GM12864 (cell line): ENCODE data around the gene CPVL.

Experiments used
- DNase-seq: peaks from one replicate; pipeline ENCODE4 v3.0.0-alpha.2; 2011; ENCODE audit warnings: low read depth
- H3K4me3 ChIP-seq: 2 replicates; pipeline ENCODE4 v1.5.1; 2011; ENCODE audit warnings: mild to moderate bottlenecking, low read depth, low read length, control low read depth
- TF ChIP-seq, protein P1 (sequence below): IDR thresholded peaks from 2 replicates; pipeline ENCODE4 v1.5.1; 2011; ENCODE audit warnings: low read depth, mild to moderate bottlenecking, moderate library complexity, low read length, control low read depth, inconsistent platforms; ENCODE audit errors: missing control alignments

The CPVL gene

DNA sequence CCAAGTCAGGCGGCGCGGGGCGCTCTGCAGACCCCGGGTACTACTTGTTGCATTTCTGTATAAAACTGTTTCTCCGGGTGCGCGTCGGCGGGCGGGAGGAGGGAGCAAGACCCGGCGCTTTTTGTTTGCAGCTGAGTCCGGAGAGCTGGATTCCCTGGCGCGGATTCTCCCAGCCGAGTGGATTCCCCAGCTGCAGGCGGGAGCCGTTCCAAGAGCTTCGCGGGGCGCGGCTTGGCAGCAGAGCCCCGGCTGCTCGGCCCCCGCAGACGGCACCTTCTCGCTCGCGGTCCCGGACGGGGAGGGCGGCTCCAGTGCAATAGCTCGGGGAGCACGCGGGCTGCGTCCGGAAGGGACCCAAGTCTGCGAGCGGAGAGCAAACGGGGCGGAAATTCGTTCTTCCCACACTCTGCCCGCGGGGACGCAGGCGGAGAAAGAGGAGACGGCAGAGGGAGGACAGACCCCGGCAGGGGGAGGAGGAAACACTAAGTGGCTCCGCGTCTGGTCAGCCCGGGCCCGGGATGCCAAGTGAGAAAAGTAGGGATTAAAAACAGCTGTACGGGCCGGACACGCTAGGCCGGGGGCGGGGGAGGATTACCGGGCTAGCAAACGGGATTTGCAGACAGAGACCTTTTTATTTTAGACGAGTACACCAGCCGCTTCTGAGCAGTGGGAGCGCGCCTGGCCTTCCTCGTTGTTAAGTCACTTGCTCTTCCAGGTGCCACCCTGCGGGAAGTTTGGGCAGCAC, 187.9 kb downstream of the CPVL start, which contains the start of gene TRIL:
TSS of gene TRIL (minus strand) at position 96 of the 745 bp plus-strand sequence. CDS start 284 bp downstream, outside the sequence.
- H3K4me3 ChIP-seq, result no peak within 1 kb of the TSS
- DNase-seq, result no peak
- TF ChIP-seq, protein P1, sequence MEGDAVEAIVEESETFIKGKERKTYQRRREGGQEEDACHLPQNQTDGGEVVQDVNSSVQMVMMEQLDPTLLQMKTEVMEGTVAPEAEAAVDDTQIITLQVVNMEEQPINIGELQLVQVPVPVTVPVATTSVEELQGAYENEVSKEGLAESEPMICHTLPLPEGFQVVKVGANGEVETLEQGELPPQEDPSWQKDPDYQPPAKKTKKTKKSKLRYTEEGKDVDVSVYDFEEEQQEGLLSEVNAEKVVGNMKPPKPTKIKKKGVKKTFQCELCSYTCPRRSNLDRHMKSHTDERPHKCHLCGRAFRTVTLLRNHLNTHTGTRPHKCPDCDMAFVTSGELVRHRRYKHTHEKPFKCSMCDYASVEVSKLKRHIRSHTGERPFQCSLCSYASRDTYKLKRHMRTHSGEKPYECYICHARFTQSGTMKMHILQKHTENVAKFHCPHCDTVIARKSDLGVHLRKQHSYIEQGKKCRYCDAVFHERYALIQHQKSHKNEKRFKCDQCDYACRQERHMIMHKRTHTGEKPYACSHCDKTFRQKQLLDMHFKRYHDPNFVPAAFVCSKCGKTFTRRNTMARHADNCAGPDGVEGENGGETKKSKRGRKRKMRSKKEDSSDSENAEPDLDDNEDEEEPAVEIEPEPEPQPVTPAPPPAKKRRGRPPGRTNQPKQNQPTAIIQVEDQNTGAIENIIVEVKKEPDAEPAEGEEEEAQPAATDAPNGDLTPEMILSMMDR, result no peak

DNA sequence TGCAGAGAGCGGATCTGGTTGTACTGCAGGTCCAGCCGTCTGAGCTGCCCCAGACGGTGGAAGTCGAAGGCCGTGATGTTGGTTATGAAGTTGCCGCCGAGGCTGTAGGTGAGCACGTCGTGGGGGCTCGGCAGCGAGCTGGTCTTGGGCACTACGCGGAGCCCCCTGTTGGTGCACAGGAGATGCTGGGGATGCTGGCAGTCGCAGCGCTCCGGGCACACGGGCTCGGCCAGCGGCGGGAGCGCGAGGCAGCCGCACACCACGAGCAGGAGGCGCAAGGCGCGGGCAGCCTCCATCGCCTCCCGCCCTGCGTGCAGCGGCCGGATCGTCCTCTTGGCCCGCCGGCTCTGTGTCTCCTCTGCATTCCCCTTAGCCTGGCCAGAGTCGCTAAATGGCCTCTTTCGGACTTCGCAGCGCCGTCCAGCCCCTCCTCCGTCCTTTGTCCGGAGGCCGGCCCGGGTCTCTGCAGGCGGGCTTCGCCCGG, 188.5 kb downstream of the CPVL start:
- no peak for DNase-seq
- H3K4me3 ChIP-seq, result no peak overlapping the region
- TF ChIP-seq, protein P1, result no peak

DNA sequence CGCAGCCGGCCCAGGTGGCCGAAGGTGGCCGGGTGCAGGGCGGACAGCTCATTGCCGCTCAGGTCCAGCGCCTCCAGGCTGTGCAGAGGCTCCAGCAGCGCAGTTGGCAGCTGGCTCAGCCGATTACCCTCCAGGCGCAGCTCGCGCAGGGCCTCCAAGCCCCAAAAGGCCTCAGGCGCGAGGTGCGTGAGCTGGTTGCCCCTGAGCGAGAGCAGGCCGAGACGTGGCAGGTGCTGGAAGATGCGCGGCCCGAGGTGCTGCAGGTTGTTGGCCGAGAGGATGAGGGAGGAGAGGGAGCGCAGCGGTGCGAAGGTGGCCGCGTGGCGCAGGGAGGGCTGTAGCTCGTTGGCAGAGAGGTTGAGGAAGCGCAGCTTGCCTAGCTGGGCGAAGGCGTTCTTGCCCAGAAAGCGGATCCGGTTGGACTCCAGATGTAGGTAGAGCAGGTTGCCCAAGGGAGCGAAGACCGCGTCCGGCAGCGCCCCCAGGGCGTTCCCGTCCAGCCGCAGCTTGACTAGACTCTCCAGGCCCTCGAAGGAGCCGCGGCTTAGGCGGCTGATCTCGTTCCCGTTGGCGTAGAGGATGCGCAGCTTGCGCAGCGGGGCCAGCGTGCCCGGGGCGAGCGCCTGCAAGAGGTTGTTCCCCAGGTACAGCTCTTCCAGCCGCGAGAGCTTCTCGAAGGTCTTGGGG, 189.1 kb downstream of the CPVL start:
- H3K4me3 ChIP-seq, result no peak overlapping the region
- TF ChIP-seq, protein P1, result no peak
- no peak for DNase-seq

DNA sequence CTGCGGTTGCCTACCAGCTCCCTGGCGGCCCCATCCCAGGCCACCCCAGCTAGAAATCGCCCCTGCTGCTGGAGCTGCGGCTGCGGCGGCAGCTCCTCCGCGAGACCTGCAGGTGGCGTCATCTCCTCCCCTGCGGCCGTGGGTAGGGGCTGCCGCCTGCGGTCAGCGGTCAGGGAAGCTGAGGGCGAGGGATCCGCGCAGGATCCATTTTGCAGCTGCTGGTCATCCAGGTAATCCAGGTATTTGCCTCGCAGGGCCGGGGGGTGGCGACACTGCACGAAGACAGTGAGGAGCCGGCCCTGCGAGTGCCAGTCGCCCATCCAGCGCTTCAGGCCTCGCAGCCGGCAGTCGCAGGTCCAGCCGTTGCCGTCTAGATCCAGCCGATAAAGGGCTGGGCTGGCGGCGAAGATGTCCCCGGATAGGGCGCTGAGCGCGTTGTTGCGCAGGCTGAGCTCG, 189.7 kb downstream of the CPVL start:
- H3K4me3 ChIP-seq, result no peak overlapping the region
- no peak for DNase-seq
- TF ChIP-seq, protein P1, result peak; percentile 30

DNA sequence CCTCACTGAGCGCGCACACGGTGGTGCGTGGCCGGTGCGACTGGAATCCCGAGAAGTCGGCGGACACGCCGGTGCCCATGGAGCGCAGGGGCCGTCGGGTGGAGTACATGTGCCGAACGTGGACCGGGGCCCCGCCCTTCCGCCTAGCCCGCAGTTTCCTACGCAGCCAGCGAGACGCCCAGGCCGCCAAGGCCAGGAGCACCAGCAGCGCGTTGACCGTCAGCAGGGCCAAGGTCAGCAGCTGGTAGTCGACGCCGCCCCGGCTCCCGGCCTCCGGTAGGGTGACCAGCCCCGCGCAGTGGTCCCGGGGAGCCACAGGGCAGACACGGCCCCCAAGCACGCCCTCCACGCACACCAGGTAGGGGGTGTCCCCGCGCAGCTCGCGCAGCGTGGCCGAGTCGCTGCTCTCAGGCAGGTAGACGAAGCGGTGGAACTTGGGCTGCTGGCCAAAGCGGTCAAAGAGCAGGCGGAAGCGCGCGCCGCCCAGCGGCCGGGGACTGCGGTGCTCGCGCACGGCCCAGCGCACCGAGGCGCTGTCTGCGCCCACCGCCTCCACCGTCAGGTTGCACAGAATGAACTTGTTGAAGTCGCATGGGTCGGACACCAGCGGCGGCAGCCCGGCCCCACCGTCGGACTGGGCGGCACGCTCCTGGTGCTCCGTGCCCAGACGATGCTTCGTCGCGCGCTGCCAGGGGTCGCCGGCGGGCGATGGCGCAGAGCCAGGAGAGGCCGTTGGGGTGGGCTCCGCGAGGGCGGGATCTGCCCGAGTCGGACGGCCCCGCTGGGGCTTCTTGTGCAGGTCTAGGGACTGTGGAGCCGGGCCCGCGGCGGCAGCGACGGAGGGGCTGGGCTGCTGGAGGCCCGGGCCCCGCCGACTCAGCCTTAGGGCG, 190.4 kb downstream of the CPVL start:
- TF ChIP-seq, protein P1, result peak; percentile 52
- no peak for DNase-seq
- no peak overlapping the region for H3K4me3 ChIP-seq

DNA sequence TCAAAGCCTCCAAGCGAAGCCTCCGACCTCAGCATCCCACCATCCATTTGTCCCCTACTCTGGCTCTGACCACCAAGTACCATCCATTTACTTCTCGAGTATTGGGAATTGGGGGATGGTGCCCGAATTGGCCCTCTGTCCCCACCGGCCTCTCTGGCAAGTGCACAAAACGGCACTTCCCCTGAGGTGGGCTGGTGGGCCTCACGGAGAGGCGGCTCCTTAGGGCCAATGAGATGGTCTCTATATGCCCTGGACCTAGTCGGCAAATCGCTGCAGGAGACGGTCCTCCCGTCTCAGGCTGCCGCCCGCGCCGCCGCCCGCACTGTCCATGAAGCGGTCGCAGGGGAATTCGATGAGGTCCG, 191.0 kb downstream of the CPVL start:
- TF ChIP-seq, protein P1, result no peak

More for the DNA sequence above, 191.0 kb downstream of the CPVL start:
- DNase-seq, result no peak
- H3K4me3 ChIP-seq, result no peak overlapping the region
